H9 (cell line): Measurements from ENCODE around the gene MECP2. TPM values are rescaled to one million over a fixed set of nuclear protein-coding genes. Genes with fewer than 3 reads are reported as not detected.

Source experiments
- DNase-seq: peaks from one replicate; pipeline ENCODE4 v3.0.0-alpha.2; 2017
- H2AFZ ChIP-seq: one replicate; pipeline ENCODE4 v1.6.1; 2013; ENCODE audit warnings: mild to moderate bottlenecking, low read length, control low read depth, moderate library complexity
- H2AK5ac ChIP-seq: 2 replicates; pipeline ENCODE4 v1.6.1; 2013; ENCODE audit warnings: low read length, control low read depth, mixed read lengths; ENCODE audit not compliant: insufficient read length
- H2BK120ac ChIP-seq: one replicate; pipeline ENCODE4 v1.6.1; 2013; ENCODE audit warnings: low read depth, mild to moderate bottlenecking, low read length, control low read depth, inconsistent platforms; ENCODE audit not compliant: poor library complexity, severe bottlenecking
- H2BK12ac ChIP-seq: 2 replicates; pipeline ENCODE4 v1.6.1; 2013; ENCODE audit warnings: low read length, control low read depth, mixed read lengths, low read depth; ENCODE audit not compliant: insufficient read length
- H2BK15ac ChIP-seq: 2 replicates; pipeline ENCODE4 v1.6.1; 2013; ENCODE audit warnings: low read depth, low read length, control low read depth
- H2BK20ac ChIP-seq: one replicate; pipeline ENCODE4 v1.6.1; 2013; ENCODE audit warnings: low read depth, mild to moderate bottlenecking, low read length, control low read depth, inconsistent platforms; ENCODE audit not compliant: poor library complexity, severe bottlenecking
- H2BK5ac ChIP-seq: 2 replicates; pipeline ENCODE4 v1.6.1; 2013; ENCODE audit warnings: low read length, control low read depth, mixed read lengths; ENCODE audit not compliant: insufficient read length
- H3K14ac ChIP-seq: 2 replicates; pipeline ENCODE4 v1.6.1; 2013; ENCODE audit warnings: low read length, control low read depth; ENCODE audit not compliant: insufficient read depth
- H3K18ac ChIP-seq: 2 replicates; pipeline ENCODE4 v1.6.1; 2013; ENCODE audit warnings: low read depth, mild to moderate bottlenecking, mixed read lengths, low read length, control low read depth; ENCODE audit not compliant: insufficient read length
- H3K23ac ChIP-seq: 2 replicates; pipeline ENCODE4 v1.6.1; 2013; ENCODE audit warnings: low read length, control low read depth, mixed read lengths, low read depth; ENCODE audit not compliant: insufficient read length
- H3K23me2 ChIP-seq: 2 replicates; pipeline ENCODE4 v1.6.1; 2013; ENCODE audit warnings: low read depth, mild to moderate bottlenecking, mixed read lengths, low read length, control low read depth; ENCODE audit not compliant: insufficient read length, poor library complexity, severe bottlenecking
- H3K27ac ChIP-seq: 2 replicates; pipeline ENCODE4 v1.5.1; 2013; ENCODE audit warnings: low read length, control low read depth, mixed read lengths, low read depth; ENCODE audit not compliant: insufficient read length
- H3K27me3 ChIP-seq: 2 replicates; pipeline ENCODE4 v1.6.1; 2013; ENCODE audit warnings: low read length, control low read depth, inconsistent platforms; ENCODE audit not compliant: insufficient read depth
- H3K4ac ChIP-seq: 2 replicates; pipeline ENCODE4 v1.6.1; 2013; ENCODE audit warnings: low read depth, mild to moderate bottlenecking, control low read depth, inconsistent platforms, low read length, moderate library complexity
- H3K4me1 ChIP-seq: 2 replicates; pipeline ENCODE4 v1.6.1; 2013; ENCODE audit warnings: low read length, control low read depth, inconsistent platforms; ENCODE audit not compliant: insufficient read depth
- H3K4me2 ChIP-seq: 2 replicates; pipeline ENCODE4 v1.6.1; 2013; ENCODE audit warnings: low read length, control low read depth, mixed read lengths; ENCODE audit not compliant: insufficient read length, insufficient read depth
- H3K56ac ChIP-seq: 2 replicates; pipeline ENCODE4 v1.6.1; 2013; ENCODE audit warnings: low read depth, mild to moderate bottlenecking, mixed read lengths, low read length, control low read depth; ENCODE audit not compliant: insufficient read length
- H3K79me1 ChIP-seq: 2 replicates; pipeline ENCODE4 v1.6.1; 2013; ENCODE audit warnings: low read depth, mild to moderate bottlenecking, moderate library complexity, low read length, control low read depth, inconsistent platforms; ENCODE audit not compliant: insufficient read depth, poor library complexity, severe bottlenecking
- H3K79me2 ChIP-seq: 2 replicates; pipeline ENCODE4 v1.6.1; 2013; ENCODE audit warnings: low read length, control low read depth, inconsistent platforms; ENCODE audit not compliant: insufficient read depth
- H3K9ac ChIP-seq: 2 replicates; pipeline ENCODE4 v1.6.1; 2013; ENCODE audit warnings: low read length, control low read depth, mixed read lengths; ENCODE audit not compliant: insufficient read length; ENCODE audit errors: extremely low read depth
- H3K9me3 ChIP-seq: one replicate; pipeline ENCODE4 v1.6.1; 2013; ENCODE audit warnings: low read depth, low read length, inconsistent platforms; ENCODE audit not compliant: control insufficient read depth
- H3T11ph ChIP-seq: one replicate; pipeline ENCODE4 v1.6.1; 2013; ENCODE audit warnings: mild to moderate bottlenecking, low read length, control low read depth, inconsistent platforms
- H4K20me1 ChIP-seq: one replicate; pipeline ENCODE4 v1.6.1; 2013; ENCODE audit not compliant: control insufficient read depth, insufficient read length, insufficient read depth
- H4K5ac ChIP-seq: 2 replicates; pipeline ENCODE4 v1.6.1; 2013; ENCODE audit warnings: low read depth, mild to moderate bottlenecking, mixed read lengths, low read length, control low read depth; ENCODE audit not compliant: insufficient read length
- H4K8ac ChIP-seq: replicated peaks from 2 replicates; pipeline ENCODE4 v1.6.1; 2013; ENCODE audit warnings: low read length, control low read depth, mixed read lengths, low read depth; ENCODE audit not compliant: insufficient read length
- H4K91ac ChIP-seq: 2 replicates; pipeline ENCODE4 v1.6.1; 2013; ENCODE audit warnings: low read depth, mild to moderate bottlenecking, moderate library complexity, mixed read lengths, low read length, control low read depth; ENCODE audit not compliant: insufficient read length
- H3K27ac Mint-ChIP-seq, 3 experiments: 2 replicates in 2 of 3; 3 replicates in 1 of 3; pipeline ENCODE4 v1.8.0; 2020 to 2021; ENCODE audit warnings: mixed read lengths in 3 of 3, mild to moderate bottlenecking in 1 of 3, moderate library complexity in 1 of 3
- H3K27me3 Mint-ChIP-seq: 2 replicates; pipeline ENCODE4 v1.8.0; 2021; ENCODE audit warnings: low read depth, mild to moderate bottlenecking, moderate library complexity, mixed read lengths
- H3K36me3 Mint-ChIP-seq, 3 experiments: 2 replicates in 2 of 3; 3 replicates in 1 of 3; pipeline ENCODE4 v1.8.0; 2020 to 2021; ENCODE audit warnings: low read depth in 3 of 3, mixed read lengths in 3 of 3; ENCODE audit not compliant: insufficient read depth in 1 of 3
- H3K4me1 Mint-ChIP-seq, 2 experiments: 2 replicates each; pipeline ENCODE4 v1.8.0; 2020; ENCODE audit warnings: mixed read lengths in 2 of 2
- H3K4me3 Mint-ChIP-seq, 2 experiments: 2 replicates in 1 of 2; 3 replicates in 1 of 2; pipeline ENCODE4 v1.8.0; 2020 to 2021; ENCODE audit warnings: mild to moderate bottlenecking in 2 of 2, mixed read lengths in 2 of 2, moderate library complexity in 1 of 2
- H3K9me3 Mint-ChIP-seq, 2 experiments: 2 replicates in 1 of 2; 3 replicates in 1 of 2; pipeline ENCODE4 v1.8.0; 2020; ENCODE audit warnings: mild to moderate bottlenecking in 2 of 2, mixed read lengths in 2 of 2, moderate library complexity in 1 of 2
- CTCF ChIP-seq: fragments of 200-600 bp; sonication (generic); conservative IDR thresholded peaks from 3 replicates; pipeline ENCODE4 v1.8.0; 2021; ENCODE audit warnings: antibody characterized with exemption, mild to moderate bottlenecking
- WGBS: extraction: QIAGEN DNeasy Blood & Tissue Kit; methylation state at CpG from one replicate; pipeline ENCODE4 v1.1.7; 2013; ENCODE audit warnings: missing lambda C conversion rate, low lambda C conversion rate, mixed read lengths; ENCODE audit not compliant: insufficient read length; ENCODE audit errors: extremely low coverage; 5-methylcytosine and 5-hydroxymethylcytosine counted together
- total RNA-seq: library from RNA; stranded (reverse); gene quantifications from 2 replicates; pipeline ENCODE4 v1.2.1, GENCODE V29; 2021

Gene MECP2
- total RNA-seq, 1 experiment from 2014 or later = 32.2 TPM

GRCh38 chrX:154028502-154029184, 68.9 kb downstream of the MECP2 start:
- no peak overlapping the region for H3K27ac ChIP-seq
- Mint-ChIP-seq H3K27me3 (peaks cover 5% of the 10 kb centered on the region; the same call in 1 of the 2 replicates), H3K4me1 (peaks cover 13 to 18% of the 10 kb centered on the region in 2 experiments), H3K9me3 (peaks cover 77 to 88% of the 10 kb centered on the region in 2 experiments), H3K4me3 (no peak overlapping the region), H3K36me3 (peaks cover 32 to 54% (median 46%) of the 10 kb centered on the region in 3 experiments), H3K27ac (peak overlapping the region in 1 of 3 experiments; percentile 18; a peak in 1 of 7 replicates)
- no peak overlapping the region for H3K9ac ChIP-seq
- no peak for TF ChIP-seq CTCF
- no peaks in the 10 kb centered on the region for H3K23me2 ChIP-seq
- no peak overlapping the region for H2BK20ac ChIP-seq
- no peaks in the 10 kb centered on the region for H3K27me3 ChIP-seq
- no peak overlapping the region for H2BK12ac ChIP-seq
- H4K20me1 ChIP-seq = peaks cover 3% of the 10 kb centered on the region
- no peak overlapping the region for H2BK5ac ChIP-seq
- no peak overlapping the region for H3T11ph ChIP-seq
- no peak overlapping the region for H4K8ac ChIP-seq
- no peak overlapping the region for H3K4ac ChIP-seq
- no peak overlapping the region for H2BK120ac ChIP-seq
- peaks cover 11% of the 10 kb centered on the region for H3K9me3 ChIP-seq
- no peak overlapping the region for H2AK5ac ChIP-seq
- no peak overlapping the region for H3K18ac ChIP-seq
- H3K14ac ChIP-seq = no peak overlapping the region
- no peak overlapping the region for H3K23ac ChIP-seq
- WGBS = no CpG with 5 or more reads among the region's 13 CpGs
- no peak overlapping the region for H2BK15ac ChIP-seq
- peaks cover 5% of the 10 kb centered on the region; the same call in 1 of the 2 replicates for H3K4me1 ChIP-seq
- H3K79me1 ChIP-seq = no peaks in the 10 kb centered on the region
- H3K79me2 ChIP-seq = no peaks in the 10 kb centered on the region
- no peak overlapping the region for H3K56ac ChIP-seq
- H4K5ac ChIP-seq = no peak overlapping the region
- no peak overlapping the region for H4K91ac ChIP-seq
- H3K4me2 ChIP-seq = no peak overlapping the region
- DNase-seq = no peak
- H2AFZ ChIP-seq = no peak overlapping the region
